B cell (primary cell): ENCODE measurements around the gene ADGRV1.

Experiments
- CTCF ChIP-seq: fragments of 200-600 bp; IDR thresholded peaks from one replicate; pipeline ENCODE4 v1.8.0; 2022; ENCODE audit warnings: antibody characterized with exemption, mild to moderate bottlenecking
- EZH2 ChIP-seq: IDR thresholded peaks from 2 replicates; pipeline ENCODE4 v1.6.1; 2012; ENCODE audit warnings: borderline replicate concordance, low read depth, mild to moderate bottlenecking, moderate library complexity, low read length; ENCODE audit not compliant: insufficient read depth, poor library complexity, severe bottlenecking

- TF ChIP-seq CTCF (no peak), EZH2 (no peak)
These were observed 519.0 kb downstream of the ADGRV1 start for GRCh38 chr5:91077623-91078022.
